ENCODE results near the gene CRB2.

CRB2 gene

DNA sequence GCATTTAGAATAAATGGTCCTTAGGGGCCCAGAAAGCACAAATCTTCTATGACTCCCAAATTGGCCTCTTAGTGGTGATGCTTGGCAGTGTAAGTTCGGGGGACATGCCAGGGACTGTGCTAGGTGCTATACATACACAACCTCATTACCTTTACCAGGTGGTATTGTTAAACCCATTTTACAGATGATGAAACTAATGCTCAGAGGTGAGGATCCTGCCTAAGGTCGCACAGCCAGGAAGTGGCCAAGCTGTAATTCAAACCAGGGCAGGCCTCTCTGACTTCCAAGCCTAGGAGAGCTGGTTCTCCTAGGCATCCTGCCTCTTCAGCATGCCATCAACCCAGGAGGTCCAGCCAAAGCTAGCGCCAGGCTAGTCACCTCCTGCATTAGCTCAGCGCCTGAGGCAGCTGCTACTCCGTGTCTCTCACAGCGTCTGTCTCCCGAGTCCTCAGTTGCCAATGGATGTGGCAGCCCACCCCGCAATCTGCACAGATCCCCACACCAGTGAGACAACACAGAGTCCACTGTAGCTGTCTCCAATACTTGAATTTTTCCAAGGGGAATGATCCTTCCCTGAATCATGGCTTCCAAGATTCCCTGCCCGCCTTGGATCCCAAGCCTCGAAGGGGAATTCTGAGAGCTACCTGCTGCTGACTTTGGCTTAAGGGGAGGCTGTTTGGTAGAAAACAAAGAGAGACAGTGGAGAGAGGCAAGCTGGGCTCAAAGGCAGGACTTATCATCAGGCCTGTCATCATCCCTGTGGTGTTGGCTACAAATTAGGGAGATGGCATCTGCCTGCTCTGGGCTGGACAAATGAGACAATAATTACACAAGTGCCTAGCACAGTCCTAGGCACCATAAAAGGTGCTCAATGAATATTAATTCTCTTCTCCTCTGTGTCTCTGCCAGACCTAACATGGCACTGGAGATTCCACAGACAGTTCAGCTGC is 52.6 kb downstream of the CRB2 start:
- DNase-seq = no peak

DNA sequence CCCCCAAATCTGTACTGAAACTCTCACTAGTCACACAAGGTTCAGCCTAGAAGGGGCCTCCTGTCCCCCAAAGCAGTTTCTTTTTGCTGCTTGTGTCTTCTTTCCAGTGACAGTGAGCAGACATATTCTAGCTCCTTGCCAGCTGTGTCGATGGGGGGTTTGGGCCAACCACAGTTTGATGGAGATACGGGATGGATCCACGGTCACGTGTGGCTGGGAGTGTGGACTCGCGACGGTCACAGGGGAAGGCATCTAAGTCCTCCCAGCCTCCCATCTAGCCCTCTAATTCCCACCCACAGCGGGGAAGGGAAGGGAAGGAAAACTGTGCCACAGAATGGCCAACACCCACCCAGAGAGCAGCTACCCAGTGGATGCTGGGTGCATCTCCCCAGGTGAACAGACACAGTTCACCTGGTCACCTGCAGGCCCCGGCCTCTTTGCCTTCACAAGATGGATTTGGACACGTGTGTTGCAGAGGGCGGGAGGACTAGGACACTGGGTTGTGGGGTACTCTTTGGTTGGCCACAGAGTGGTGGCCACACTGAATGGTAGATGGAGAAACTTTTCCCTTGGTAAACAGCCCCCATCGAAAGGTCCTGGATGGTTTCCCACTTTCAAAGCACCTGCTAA is 54.4 kb downstream of the CRB2 start:
- DNase-seq = no peak

DNA sequence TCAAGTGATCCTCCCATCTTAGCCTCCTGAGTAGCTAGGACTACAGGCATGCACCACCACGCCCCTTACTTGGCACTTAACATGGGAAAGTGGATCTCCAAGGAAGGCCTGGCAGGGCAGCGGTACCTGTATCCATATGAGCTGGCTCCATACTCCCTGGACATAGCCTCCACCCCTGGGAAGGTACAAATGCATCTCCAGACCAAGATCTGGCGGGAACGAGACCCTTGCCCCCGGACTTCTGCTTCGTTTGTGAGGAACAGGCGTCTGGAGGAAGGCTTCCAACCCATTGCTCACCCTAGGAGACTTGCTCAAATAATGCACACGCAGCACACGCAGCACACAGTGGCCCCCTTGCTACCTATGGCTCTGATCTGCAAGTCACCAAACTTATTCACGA is 55.2 kb downstream of the CRB2 start:
- DNase-seq = no peak

DNA sequence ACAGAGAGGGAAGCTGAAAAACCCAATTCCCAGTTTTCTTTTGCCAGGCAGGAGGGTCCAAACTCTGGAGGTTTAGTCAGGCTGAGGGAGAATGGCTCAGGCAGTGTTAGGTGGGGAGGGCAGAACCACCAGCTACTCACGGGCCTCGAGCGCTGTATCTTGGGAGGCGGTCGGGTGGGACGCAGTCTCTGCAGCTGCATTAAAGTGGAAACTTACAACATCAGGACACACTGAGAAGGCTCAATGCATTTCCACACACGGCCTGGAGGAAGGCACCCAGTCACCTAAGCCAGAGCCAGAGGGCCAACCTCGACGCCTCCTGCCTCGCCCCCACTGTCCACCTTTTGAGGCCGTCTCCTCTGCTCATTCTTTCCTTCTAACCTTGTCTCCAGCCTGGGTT is 55.6 kb downstream of the CRB2 start:
- no peak for DNase-seq

DNA sequence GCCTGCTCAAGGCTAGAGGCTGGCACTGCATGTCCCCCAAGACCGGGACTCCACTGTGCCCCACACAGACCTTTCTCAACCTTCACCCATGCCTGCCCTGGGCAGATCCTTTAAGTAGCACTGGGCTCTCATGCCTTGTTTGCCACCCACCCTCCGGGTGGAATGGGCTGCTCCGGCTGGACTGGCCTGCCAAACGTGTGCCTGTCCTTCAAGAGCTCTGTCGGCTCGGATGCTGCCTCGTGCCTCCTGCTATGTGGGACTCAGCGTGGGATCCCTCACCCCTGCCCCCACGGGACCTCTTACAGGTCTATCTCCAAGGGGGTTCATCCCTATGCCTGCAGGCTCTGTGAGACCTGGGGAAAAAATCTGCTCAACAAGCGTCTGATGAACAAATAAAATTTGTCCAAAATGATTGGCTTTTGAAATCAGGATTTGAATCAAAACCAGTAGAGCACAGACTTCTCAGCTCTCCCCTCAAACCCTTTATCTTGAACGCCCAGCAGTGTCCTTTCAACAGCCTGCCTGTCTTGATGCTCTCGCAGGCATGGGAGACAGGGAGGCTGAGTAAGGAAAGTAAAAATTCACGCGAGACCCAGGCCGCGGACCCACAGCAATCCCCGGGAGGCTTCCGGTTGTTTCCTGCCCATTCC is 56.3 kb downstream of the CRB2 start:
- DNase-seq = no peak

DNA sequence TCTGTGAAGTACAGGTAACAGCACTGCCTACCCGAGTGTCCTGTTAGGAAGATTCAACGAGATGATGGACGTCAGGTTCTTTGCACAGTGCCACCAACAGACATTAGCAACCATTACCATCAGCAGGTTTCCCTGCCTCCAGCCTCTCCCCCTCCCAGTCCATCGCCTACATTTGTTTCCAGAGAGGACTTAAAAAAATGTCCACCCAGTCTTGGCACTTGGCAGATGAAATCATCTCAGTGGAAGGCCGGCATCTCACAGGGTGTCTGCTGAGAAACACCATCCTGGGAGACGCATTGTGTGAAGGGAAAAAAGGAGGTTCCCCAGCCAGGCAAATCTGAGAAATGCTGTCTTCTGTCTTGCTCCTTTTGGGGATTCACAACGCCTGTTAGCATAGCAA is 58.2 kb downstream of the CRB2 start:
- DNase-seq = no peak

DNA sequence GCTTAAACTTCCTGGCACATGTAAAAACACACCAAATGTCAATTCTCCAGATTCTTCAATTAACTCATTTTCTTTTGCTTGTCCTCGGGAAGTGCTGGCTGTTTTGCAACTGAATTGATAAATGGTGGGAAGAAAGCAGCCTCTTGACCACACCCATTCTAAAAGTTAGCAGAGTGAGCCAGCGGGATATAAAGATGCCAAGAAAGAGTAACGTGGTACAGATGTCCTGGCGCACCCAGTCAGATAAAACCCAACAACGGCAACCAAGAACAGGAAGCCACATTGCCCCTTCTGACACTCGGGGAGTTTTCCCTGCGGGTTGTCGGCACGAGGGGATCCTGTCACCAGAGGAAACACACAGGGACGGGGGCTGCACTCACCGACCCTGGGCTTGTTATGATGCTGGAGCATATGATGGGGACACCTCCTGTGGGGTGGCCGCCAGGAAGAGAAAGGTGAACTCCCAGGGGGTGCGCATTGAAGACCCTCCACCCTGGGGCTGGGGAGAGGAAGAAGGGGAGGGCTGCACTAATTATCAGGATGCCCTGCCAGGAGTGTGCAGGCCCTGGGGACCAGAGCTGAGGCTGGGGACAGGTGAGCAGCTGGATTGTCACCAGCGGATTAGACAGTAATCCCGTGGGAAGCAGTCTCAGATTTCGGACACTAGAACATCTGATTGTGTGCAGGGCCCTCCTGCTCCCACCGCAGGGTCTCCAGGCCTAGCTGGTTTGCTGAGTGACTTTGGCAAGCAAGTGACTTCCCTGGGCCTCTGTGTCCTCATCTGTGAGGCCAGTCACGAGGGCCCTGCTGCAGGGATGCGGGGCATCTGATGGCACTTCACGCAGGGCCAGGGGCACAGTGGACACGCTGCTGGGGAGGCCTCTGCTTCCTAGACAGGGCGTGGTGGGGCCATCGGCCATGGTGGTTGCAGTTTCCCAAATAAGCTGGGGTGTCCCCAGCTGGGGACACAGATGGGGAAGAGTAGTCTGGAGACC is 59.2 kb downstream of the CRB2 start:
- DNase-seq = no peak

DNA sequence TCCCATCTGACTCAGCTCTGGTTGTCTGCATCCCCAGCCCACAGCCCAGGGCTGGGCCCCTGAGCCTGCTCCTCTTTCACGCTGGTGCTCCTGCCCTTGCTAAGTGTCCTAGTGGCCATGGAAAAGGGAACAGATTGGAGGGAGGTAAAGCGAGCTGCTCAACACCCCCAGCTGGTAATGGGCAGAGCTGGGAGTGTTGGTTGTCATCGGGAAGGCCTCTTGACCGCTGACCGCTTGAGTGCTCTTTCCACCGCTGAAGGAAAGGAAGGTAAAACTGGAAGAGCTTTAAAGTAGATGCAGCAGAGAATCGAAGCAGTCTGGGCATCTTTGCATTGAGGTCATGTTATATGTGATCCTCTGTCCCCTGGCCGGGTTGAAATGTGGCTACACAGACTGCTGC is 60.2 kb downstream of the CRB2 start:
- no peak for DNase-seq

DNA sequence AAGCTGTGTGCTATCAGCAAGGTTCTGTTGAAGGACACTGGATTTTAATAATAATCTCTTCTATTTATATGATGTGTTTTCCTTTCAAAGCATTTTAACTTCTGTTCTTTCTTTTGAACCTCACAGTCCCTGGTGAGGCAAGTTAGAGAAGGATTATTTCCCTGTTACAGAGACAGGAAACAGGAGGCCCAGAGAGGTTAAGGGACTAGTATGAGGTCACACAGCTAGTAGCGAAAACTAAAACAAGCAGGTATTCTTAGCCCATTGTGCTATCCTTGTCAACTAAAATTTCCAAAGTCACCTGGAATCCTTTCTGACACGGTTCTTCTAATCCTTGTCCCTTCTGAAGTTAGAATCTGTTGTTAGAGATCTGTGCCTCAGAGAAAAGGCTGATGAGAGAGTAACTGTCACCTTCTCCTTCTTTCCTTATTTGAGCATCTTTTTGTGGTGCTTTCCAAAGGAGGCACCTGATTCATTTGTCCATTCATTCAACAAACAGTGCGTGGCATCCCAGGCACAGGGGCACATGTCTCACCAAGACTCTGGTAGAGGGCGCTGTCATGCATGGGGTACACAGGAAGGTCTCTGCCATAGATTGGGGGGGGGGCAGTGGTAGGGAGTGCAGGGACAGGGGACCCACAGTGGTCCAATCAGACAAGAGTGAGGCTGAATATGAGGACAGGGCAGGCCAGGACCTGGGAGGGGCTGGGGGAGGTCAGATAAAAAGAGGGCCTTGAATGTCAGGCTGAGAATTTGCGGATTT is 61.5 kb downstream of the CRB2 start:
- no peak for DNase-seq

DNA sequence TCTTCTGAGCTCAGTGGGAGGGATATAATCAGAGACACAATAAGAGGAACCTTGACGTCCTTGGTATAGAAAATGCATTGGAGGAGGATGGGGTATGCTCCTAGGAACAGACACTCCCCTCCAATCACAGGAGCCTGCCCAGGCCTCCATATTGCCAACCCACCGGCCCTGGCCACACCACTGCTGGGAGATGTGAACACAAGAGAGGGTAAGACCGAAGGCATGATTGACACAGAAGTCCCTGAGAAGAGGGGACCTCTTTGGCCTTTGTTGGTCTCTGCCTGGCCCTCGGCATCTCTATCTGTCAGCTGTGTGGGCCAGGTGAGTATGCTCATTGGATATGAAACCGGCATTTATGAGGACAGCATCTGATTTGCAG is 62.0 kb downstream of the CRB2 start:
- DNase-seq = no peak

DNA sequence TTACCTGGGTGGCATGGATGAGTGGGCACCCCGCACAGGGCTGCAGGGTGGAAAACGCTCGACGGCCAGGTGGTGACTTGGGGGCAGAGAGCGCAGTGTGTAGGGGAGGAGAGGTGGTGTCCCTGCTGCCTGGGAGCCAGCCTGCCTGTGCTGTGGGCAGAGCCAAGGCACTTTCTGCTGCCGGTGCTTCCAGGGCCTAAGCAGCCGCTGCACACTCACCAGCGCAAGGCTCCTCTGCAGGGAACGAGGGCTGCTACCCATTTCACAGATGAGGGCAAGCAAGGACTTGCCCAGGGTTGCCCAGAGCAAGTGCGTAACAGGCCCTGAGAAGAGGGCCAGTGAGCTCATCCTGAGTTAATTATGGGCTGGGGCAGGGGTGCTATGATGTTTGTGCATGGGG is 62.5 kb downstream of the CRB2 start:
- DNase-seq = no peak

DNA sequence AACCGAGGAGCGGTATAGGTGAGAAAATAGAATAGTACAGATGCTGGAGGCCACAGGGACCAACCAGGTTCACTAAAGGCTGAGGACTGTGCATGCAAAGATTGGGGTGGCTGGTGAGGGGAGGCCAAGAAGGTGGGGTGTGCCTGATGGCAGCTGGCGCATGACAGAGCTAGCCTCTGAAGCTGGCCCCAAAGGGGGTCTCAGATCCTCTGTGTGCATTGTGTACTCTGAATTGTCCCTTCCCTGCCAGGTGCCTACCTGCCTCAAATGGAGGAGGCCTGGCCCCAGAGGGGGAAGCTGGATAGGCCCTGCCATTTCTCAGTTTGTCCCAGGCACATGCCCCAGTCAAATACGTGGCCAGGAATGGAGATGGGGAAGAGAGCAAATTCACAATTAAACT is 63.1 kb downstream of the CRB2 start:
- no peak for DNase-seq

DNA sequence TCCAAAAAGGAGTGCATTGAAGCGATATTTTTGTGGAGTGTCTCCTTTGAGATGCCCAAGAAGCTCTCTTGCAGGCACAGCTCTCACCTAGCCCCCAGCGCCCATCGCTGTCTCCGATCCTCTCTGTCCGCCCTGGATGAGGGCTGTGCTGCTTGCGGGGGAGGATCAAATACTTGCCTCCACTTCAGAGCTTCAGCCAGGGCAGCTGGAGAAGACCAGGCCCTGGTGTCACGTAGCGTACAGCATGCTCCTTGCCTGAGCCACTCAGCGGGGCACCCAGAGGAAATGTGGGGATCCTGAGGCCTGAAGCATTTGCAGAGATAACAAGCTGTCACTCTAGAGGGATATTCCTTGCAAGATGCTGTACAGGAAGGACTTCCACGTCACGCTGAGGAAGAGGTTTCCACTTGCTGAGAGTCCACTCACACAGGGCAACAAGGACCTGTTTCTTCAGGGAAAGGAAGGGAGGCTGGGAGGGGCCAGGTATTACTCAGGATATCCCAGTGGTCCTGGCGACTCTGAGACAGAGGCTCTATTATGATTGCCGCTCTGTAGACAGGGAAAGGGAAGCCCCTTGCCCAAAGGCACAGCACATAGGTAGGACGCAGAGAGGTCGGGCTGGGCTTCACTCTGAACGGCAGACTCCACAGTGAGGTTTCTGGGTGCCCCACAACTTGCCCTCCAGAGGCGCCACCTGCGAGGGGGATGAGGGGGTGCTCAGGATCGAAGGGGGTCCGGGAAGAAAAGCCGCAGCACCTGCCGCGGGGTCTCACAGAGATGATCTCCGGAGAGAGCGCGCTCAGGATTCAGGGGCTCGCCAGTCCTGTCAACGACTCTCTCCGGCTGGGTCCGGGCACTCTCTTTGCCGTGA is 64.0 kb downstream of the CRB2 start:
- DNase-seq = no peak

DNA sequence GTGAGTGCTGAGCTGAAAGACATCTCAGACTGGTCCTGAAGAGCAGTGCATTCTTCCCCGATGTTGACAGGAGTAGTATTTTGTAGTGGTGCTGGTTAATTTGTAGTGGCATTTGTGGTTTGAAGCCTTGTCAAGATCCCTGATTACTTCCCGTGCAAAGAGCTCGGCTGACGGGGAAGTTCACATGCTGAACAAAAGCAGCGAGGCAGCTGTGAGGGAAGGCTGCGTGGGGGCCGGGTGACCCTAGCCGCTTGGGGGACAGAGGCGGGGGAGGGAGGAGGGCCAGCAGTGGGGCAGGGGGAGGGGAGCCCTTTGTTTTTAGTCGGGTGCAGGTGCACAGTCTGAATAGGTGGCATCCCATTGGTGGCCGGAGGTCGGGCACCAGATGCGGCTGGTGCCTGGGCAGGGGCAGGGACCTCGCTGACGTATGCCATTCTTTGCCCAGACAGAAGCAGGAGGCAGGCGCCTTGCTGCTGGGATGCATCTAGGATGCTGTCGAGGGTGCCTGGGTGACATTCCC is 64.7 kb downstream of the CRB2 start:
- DNase-seq = no peak

DNA sequence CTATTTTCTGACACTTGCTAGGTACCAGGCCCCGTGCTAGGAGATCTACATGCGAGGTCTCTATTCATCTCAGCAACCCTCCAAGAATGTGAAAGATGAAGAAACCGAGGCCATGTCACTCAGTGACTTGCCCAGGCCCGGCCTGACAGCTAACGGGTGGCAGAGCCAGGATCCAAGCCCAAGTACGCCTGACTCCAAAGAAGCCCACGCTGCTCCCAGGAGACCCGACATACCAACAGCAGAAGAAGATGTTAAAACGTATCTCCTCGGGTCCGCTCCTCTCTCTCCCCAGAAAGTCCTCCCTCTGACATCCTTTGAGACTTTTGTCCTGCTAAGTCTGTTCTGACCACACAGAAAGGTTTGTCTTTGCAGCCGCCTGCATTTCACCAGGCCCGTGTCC is 65.2 kb downstream of the CRB2 start:
- DNase-seq = no peak

DNA sequence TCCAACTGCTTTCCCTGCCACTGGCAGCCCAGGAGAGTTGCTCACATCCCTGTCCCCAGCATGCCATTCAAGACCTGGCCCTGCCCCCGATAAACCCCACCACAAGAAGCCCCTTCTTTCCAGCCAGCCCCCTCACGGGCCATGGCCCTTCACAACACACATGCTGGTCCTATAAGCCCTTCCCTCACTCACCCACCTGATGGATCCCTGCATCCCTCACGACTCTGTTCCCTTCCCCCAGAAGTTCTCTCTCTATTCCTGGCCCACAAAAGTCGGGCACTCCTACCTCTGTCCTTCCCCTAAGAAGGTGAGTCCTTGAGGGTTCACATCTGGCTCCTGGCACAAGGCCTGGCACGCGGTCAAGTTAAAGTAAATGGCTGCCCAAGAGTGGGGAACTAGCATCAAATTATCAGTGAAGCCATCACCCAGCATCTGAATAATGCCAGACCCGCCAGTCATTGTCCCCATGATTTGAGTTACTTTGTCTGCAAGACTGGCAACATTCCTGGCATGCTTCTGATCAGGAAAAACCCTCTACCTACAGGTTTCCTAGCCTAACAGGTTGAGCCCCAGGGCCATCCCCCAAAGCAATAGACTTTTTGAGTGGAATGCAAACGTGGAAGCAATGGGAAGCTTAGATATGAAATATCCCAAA is 65.9 kb downstream of the CRB2 start:
- no peak for DNase-seq

DNA sequence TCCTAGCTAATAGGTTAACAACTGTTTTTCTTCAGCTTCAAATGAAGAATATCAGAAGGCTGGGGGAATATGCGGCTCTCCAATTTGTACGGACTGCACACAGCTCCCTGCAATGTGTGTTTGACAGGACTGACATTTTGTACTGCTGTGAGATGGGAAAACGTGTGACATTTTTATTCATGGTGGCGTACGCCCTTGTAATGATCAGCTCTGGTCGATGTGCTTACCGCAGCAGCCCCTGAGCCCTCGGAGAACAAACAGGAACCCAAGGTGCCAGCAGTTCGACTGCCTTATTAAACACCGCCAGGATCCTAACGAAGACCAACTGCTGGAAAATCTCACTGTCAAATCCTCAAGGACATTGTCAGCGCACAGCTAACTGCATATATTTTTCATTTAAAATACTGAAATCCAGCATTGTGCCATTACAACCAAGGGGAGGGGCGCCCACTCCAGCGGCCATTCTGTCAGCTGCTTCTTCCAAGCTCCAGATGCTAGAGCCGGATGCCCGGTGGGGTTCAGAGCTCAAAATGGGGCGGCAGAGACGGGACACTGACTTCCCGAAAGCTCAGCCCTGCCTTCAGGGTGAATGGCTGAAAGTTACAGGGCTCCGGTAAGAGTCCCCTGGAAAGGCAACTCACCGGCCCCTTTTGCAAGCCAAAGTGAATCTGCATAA is 66.8 kb downstream of the CRB2 start:
- no peak for DNase-seq

DNA sequence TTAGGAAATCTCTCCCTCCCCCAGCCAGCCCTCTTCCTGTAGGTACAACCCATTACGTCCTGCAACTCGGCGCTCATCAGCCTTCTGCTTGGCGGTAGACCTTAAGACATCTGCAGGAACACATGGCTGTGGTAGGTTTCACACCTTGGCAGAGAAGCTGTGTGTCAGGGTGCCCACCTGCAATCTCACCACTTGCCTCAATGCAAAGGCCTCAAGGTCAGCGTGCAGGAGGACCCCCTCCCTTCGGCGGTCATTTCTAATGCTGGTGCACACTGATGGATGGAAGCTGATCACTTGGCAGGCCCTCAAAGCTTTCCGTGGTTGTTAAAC is 67.3 kb downstream of the CRB2 start:
- DNase-seq = no peak

DNA sequence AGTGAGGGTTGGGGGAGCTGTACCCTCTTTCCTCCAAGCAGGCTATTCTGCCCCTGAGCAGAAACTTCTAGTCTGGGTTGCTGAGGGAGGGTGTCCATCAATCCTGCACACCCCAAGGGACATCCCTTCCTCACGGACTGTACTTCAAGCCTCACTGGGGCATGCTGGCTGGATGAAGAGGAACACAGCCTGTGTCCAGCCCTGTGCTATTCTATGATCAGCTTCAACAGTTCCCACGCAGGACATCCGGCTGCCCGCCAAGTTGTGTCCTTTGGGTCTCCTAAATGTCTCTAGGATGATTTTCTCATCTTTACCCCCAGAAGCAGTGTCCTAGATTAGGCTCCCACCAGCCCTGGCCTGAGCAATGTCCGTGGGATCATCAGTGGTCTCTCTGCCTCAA is 68.1 kb downstream of the CRB2 start:
- no peak for DNase-seq
